AG10803 (cell line): ENCODE measurements around the gene FHIT.

Source experiments
- DNase-seq: peaks from one replicate; pipeline ENCODE4 v3.0.0; 2010; ENCODE audit warnings: low read depth
- H3K4me3 ChIP-seq: 2 replicates; pipeline ENCODE4 v1.5.1; 2011; ENCODE audit warnings: mild to moderate bottlenecking, low read length, control low read depth
- CTCF ChIP-seq: conservative IDR thresholded peaks from 2 replicates; pipeline ENCODE4 v1.5.1; 2011; ENCODE audit warnings: mild to moderate bottlenecking, low read length, control low read depth, inconsistent platforms

Gene FHIT

GRCh38 chr3:60630953-60631352 is 620.3 kb downstream of the FHIT start:
- no peak for DNase-seq
- no peak for TF ChIP-seq CTCF
- no peak overlapping the region for H3K4me3 ChIP-seq

GRCh38 chr3:60629816-60630215 is 621.4 kb downstream of the FHIT start:
- no peak for DNase-seq
- no peak for TF ChIP-seq CTCF
- H3K4me3 ChIP-seq, result no peak overlapping the region

GRCh38 chr3:60622349-60622748 is 628.9 kb downstream of the FHIT start:
- no peak for TF ChIP-seq CTCF
- H3K4me3 ChIP-seq, result no peak overlapping the region
- DNase-seq, result no peak

- TF ChIP-seq CTCF, result no peak
- no peak for DNase-seq
- H3K4me3 ChIP-seq, result no peak overlapping the region
These were observed 634.1 kb downstream of the FHIT start for GRCh38 chr3:60617188-60617587.

GRCh38 chr3:60613769-60614303 is 637.4 kb downstream of the FHIT start:
- TF ChIP-seq CTCF, result no peak
- H3K4me3 ChIP-seq, result no peak overlapping the region
- no peak for DNase-seq

GRCh38 chr3:60610441-60611112 is 640.7 kb downstream of the FHIT start:
- no peak for TF ChIP-seq CTCF
- no peak overlapping the region for H3K4me3 ChIP-seq
- peak; percentile 97 for DNase-seq

GRCh38 chr3:60609446-60609845 is 641.8 kb downstream of the FHIT start:
- DNase-seq, result peak; percentile 34
- no peak for TF ChIP-seq CTCF
- no peak overlapping the region for H3K4me3 ChIP-seq
